ENCODE measurements around the gene FOXF1. TPM values are rescaled to one million over a fixed set of nuclear protein-coding genes. Genes with fewer than 3 reads are reported as not detected.

FOXF1 gene
- total RNA-seq, 2 donors from 2014 or later = 6.3 to 12.1 TPM

DNA sequence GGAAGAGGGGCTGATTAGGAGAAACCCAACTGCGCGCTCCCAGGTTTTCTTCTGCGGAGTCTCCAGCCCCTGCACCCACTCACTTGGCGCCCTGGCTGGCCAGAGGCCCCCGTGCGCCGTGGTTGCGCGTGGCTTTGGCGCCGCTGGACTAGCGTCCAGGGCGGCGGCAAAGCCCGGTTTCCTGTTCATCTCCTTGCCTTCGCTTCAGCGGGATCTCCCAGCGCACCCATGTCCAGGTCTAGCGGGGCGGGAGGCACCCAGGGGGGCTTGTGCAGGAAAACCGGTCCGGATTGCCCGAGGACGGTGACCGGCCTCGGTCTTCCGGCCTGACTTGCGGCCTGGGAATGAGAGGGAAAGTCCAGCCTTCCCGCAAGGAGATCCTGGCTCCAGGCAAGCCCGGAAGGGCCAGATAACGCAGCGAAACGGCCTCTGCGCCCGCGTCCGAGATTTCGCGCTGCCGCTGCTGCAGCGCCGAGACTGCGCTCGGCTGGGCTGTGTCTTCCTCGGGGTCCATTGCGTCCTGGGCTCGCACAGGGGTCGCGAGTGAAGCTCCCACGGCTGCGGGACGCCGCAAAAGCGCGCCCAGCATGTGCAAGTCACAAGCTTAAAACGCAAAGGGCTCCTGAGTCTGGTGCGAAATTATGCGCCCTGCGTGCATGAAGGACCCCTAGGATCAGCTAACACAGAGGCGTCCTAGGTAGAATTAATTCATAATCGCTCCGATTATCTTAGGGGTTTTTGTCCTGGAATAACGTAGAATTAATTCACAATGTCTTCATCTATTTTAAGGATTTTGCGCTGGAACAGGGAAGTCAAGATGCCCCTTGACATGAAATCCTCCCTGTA is 5.7 kb downstream of the FOXF1 start:
- peaks cover 57% of the 10 kb centered on the region for H3K27me3 ChIP-seq
- DNase-seq = no peak
- no peaks in the 10 kb centered on the region for H3K36me3 ChIP-seq
- TF ChIP-seq, protein P1, sequence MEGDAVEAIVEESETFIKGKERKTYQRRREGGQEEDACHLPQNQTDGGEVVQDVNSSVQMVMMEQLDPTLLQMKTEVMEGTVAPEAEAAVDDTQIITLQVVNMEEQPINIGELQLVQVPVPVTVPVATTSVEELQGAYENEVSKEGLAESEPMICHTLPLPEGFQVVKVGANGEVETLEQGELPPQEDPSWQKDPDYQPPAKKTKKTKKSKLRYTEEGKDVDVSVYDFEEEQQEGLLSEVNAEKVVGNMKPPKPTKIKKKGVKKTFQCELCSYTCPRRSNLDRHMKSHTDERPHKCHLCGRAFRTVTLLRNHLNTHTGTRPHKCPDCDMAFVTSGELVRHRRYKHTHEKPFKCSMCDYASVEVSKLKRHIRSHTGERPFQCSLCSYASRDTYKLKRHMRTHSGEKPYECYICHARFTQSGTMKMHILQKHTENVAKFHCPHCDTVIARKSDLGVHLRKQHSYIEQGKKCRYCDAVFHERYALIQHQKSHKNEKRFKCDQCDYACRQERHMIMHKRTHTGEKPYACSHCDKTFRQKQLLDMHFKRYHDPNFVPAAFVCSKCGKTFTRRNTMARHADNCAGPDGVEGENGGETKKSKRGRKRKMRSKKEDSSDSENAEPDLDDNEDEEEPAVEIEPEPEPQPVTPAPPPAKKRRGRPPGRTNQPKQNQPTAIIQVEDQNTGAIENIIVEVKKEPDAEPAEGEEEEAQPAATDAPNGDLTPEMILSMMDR (IDR thresholded peaks at IDR 0.05) = no peak
- peak overlapping the region; percentile 68 to 76 for H3K9ac ChIP-seq (ENCODE audit: low read depth in 2 of 2, low read length in 2 of 2)
- intact Hi-C loops (cut with DNase I) = loop anchor here (2.0 to 10.0 kb wide), 2 partner anchors 175 to 321 kb away; no protein-coding TSS in a partner anchor
- H3K4me1 ChIP-seq = no peaks in the 10 kb centered on the region
- no peaks in the 10 kb centered on the region for H3K9me3 ChIP-seq
- peak overlapping the region; percentile 28 for H3K4me3 ChIP-seq
- peak overlapping the region; percentile 65 for H3K27ac ChIP-seq

DNA sequence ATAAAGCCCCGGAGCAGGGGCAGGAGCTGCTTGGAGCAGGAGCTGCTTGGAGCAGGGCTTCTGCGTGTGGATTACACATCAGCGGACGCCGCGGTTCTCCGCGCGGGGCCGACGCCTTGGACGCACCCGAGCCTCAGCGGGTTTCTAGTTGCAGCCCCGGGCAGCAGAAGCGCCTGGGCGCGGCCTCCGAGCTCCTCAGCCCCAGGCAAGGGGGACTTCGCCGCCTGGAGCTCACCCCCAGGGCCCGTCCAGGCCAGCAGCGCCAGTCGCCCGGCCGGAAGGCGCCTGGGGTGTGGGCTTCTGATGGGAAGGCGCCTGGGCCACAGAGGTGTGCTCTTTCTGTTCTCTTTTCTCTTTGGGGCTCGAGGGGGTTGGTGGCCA is 6.3 kb downstream of the FOXF1 start:
- peaks cover 51% of the 10 kb centered on the region for H3K27me3 ChIP-seq
- no peak for DNase-seq
- H3K9ac ChIP-seq (ENCODE audit: low read depth in 2 of 2, low read length in 2 of 2) = peak overlapping the region; percentile 68 to 76
- H3K27ac ChIP-seq = peak overlapping the region; percentile 65
- H3K9me3 ChIP-seq = no peaks in the 10 kb centered on the region
- intact Hi-C loops (cut with DNase I) = loop anchor here (2.0 to 10.0 kb wide), 2 partner anchors 176 to 322 kb away; no protein-coding TSS in a partner anchor
- no peaks in the 10 kb centered on the region for H3K4me1 ChIP-seq
- no peaks in the 10 kb centered on the region for H3K36me3 ChIP-seq
- TF ChIP-seq, protein P1 (IDR thresholded peaks at IDR 0.05) = no peak
- H3K4me3 ChIP-seq = peak overlapping the region; percentile 28

DNA sequence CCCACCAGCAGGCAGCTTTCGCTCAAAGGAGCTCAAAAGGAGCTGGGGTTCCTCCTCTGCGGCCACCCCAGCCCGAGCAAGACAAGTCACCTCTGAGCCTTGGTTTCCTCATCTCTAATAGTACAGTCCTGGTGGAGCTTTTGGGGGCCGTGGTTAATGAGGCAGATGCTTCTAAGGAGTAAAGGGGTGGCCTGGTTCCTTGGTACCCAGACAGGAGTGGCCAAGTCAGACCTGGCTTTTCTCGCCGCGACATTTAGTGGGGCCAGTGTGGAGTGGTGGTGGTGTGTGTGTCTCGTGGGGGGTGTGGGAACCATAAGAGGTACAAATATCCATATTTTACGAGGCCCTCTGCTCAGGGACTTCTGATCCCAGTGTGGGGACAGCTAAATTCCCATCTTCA is 6.7 kb downstream of the FOXF1 start:
- DNase-seq = no peak
- Histone ChIP-seq H3K36me3 (no peaks in the 10 kb centered on the region), H3K4me1 (no peaks in the 10 kb centered on the region), H3K4me3 (peak overlapping the region; percentile 28), H3K9me3 (no peaks in the 10 kb centered on the region), H3K9ac (ENCODE audit: low read depth in 2 of 2, low read length in 2 of 2) (peak overlapping the region; percentile 68 to 76), H3K27me3 (peaks cover 47% of the 10 kb centered on the region), H3K27ac (peak overlapping the region; percentile 65)
- TF ChIP-seq, protein P1 (IDR thresholded peaks at IDR 0.05) = no peak
- intact Hi-C loops (cut with DNase I) = loop anchor here (2.0 to 10.0 kb wide), 2 partner anchors 176 to 322 kb away; no protein-coding TSS in a partner anchor

- Histone ChIP-seq H3K27ac (peak overlapping the region; percentile 65), H3K4me1 (no peaks in the 10 kb centered on the region), H3K4me3 (no peak overlapping the region), H3K36me3 (no peaks in the 10 kb centered on the region), H3K27me3 (peaks cover 40% of the 10 kb centered on the region), H3K9ac (ENCODE audit: low read depth in 2 of 2, low read length in 2 of 2) (peak overlapping the region in 1 of 2 donors; percentile 68), H3K9me3 (no peaks in the 10 kb centered on the region)
- TF ChIP-seq, protein P1 (IDR thresholded peaks at IDR 0.05) = peak; percentile 53
- intact Hi-C loops (cut with DNase I) = loop anchor here (2.0 to 10.0 kb wide), 2 partner anchors 177 to 323 kb away; no protein-coding TSS in a partner anchor
- DNase-seq = peak; percentile 64
These were observed 7.4 kb downstream of the FOXF1 start for GRCh38 chr16:86517652-86518258.

DNA sequence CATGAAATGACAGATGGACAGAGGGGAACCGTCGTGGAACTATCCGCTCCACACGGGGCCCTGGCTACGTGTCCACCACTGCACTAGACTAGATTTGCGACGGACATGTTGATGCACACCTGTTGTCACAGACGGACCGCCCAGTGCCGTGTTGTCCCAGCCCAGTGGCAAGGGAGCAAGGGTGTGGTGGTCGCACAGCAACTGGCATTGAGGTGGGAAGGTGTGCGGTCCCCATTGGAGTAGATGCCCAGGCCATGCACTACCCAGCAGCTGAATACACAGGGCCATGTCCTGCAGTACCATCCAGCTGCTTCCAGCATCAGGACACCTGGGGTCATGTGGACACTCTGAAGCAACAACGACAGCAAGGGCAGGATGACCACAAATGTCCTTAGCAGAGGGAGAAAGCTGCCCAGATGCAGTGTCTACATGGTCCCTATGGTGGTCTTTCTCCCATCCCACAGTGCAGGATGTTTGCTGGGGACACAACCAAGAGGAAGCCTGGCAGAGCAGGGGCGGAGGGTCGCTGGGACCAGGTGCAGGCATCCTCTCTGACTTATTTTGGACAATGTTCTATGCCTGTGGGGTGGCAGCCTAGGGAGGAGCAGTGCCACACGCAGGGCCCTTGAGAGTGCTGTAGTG is 8.8 kb downstream of the FOXF1 start:
- intact Hi-C loops (cut with DNase I) = loop anchor here (10.0 kb wide), 1 partner anchor 324 kb away; no protein-coding TSS in a partner anchor
- Histone ChIP-seq H3K9me3 (no peaks in the 10 kb centered on the region), H3K4me1 (no peaks in the 10 kb centered on the region), H3K27me3 (peaks cover 30% of the 10 kb centered on the region), H3K4me3 (no peak overlapping the region), H3K9ac (ENCODE audit: low read depth in 2 of 2, low read length in 2 of 2) (peak overlapping the region; percentile 12), H3K36me3 (no peaks in the 10 kb centered on the region), H3K27ac (no peak overlapping the region)
- TF ChIP-seq, protein P1 (IDR thresholded peaks at IDR 0.05) = no peak
- no peak for DNase-seq
